ENCODE data around the gene GLT8D1.
"Not testable (repeated sequence)": the region's sequence is repeated elsewhere in the genome, so short reads cannot be mapped to it uniquely, and the experiment has no call there.

The GLT8D1 gene, protein sequence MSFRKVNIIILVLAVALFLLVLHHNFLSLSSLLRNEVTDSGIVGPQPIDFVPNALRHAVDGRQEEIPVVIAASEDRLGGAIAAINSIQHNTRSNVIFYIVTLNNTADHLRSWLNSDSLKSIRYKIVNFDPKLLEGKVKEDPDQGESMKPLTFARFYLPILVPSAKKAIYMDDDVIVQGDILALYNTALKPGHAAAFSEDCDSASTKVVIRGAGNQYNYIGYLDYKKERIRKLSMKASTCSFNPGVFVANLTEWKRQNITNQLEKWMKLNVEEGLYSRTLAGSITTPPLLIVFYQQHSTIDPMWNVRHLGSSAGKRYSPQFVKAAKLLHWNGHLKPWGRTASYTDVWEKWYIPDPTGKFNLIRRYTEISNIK

DNA sequence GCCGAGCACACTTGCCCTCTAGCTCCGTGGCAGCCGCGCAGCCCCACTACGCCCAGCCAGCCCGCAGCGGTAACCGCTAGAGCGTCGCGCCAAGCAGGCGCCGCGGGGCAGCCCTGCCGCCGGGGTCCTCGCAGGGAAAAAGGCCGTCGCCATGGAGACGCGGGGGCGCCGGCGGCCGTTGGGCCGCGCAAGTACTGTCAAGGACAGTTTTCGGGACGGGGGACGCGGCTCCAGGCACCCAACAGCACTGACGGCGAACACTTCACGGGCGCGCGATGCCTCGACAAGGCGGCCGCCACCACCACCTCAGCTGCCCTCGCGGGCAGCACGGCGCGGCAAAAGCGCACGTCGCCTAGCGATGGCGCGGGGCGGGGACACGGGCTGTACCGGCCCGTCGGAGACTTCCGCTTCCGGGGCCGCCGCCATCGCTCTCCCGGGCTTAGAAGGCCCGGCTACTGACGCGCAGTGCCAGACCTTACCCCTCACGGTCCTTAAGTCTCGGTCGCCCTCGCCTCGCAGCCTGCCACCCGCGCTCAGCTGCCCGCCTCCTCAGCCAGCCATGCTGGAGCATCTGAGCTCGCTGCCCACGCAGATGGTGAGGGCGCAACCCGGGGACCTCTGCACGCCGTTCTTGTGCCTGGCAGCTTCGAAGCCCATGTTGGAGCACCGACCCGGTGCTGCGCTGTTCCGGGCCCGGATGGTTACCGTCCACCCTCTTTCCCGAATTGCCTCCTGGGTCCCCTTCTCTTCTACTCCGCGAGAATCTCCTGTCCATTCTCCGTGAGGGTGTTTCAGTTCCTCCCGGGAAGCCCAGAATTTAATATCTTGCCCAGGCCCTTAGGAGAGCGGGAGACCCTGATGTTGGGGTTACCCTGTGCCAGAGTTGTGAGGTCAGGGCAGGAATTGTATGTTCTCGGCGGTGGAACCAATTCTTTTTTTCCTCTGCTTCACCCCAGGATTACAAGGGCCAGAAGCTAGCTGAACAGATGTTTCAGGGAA, at the start of gene GLT8D1, which contains the start of gene SPCS1:
Gene GLT8D1, minus strand, starts transcription at position 104 of the 999 bp plus-strand sequence. CDS start 5,331 bp downstream, outside the sequence.
Gene SPCS1, plus strand, starts transcription at position 419 of the 999 bp plus-strand sequence. Its CDS starts 141 bp downstream, at position 560.
- peak; percentile 82 for DNase-seq (ENCODE audit: low spot score)

DNA sequence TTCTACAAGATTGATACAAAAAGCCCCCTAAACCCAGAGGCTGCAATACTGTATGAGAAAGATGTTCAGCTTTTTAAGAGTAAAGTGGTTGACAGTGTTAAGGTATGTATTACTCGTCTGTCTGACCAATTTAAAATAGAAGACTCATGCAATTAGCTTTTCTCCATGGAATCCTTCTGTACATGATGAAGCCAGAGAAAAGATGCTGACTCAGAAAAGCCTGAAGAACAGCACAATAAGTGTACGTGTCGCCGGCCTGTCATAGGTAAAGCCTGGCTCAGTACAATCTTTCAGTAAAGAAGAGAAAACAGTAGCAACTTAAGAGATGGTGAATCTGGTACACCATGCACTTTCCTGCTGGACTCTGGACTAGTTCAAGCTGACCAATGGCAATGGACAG, 48.8 kb upstream of the GLT8D1 start:
- no peak for DNase-seq (ENCODE audit: low spot score)

DNA sequence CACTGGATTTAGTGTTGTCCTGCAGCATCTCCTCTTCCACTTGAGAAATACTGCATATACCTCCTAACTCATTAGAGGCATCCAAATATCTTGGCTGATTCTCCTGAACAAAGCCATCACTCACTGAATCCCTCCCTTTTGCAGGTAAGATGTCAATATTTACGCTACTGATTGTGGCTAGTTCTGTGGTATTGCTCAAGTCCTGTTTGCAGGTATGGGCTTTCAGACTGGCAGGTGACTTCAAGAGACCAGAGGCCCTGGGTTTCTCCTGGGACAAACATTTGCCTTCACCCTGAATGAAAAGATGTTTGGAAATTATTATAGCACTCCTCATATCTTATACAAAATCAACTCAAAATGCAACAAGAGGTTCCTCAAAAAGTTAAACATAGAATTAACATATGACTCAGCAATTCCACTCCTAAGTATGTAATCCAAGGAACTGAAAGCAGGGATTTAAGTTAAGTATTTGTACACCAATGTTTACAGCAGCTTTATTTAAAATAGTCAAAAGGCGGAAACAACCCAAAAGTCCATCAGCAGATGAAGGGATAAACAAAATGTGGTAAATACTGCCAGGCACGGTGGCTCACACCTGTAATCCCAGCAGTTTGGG, 46.6 kb upstream of the GLT8D1 start:
- no peak for DNase-seq (ENCODE audit: low spot score)

DNA sequence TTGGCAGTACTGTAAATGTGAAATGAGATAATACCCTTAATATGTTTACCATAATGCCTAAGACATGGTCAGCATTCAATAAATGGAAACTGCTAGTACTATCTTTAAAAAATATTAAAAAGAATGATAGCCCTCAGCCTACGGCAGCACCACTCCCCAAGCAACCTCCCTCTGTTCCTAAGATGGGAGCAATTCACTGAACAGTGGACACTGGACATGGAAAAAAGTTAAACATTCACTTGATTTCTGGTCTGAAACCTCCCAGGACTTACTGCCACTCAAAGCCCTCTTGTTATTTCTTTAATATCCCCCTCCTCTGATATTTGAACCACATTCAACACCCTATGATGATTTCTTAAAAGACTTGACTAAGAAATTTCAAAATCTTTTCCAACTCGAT, 38.1 kb upstream of the GLT8D1 start:
- no peak for DNase-seq (ENCODE audit: low spot score)

DNA sequence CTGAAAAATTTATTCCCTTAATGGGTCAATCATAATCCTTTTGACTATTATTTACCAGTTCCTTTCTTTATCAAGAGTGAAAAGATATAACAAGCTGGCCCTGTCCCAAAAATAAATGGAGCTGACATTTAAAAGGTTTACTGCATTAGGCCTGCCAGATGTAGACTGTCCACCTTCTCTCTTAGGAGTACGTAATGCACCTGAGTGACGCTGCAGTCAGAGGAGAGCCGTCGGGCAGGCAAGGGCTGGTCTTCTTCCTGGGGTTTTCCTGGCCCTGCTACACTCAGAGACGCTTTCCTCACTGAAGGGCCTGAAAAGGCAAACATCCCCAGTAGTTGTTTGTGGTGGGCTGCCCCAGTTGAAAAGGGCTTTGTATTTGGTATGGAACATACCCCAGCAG, 37.6 kb upstream of the GLT8D1 start:
- no peak for DNase-seq (ENCODE audit: low spot score)

DNA sequence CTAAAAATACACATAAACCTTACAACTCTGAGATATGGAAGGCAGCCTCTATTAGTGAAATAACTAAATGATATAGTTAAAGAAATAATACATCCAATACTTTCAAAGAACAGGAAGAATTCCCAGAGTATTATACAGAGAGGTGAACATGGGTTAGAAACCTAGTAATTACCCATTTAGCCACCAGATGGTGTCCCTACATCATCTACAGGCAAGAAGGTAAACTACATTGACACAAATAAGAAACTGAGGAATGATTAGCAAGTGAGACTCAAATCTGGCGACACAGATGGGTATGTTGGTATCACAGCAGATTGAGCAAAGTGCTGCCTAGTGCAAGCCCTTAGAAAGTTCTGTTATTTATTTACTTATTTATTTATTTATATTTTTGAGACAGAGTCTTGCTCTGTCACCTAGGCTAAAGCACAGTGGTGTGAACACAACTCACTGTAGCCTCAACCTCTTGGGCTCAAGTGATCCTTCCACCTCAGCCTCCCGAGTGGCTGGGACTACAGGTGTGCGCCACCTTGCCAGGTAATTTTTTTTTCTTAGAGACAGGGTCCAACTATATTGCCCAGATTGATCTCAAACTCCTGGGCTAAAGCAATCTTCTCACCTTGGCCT, 36.9 kb upstream of the GLT8D1 start:
- DNase-seq (ENCODE audit: low spot score): peak; percentile 45

DNA sequence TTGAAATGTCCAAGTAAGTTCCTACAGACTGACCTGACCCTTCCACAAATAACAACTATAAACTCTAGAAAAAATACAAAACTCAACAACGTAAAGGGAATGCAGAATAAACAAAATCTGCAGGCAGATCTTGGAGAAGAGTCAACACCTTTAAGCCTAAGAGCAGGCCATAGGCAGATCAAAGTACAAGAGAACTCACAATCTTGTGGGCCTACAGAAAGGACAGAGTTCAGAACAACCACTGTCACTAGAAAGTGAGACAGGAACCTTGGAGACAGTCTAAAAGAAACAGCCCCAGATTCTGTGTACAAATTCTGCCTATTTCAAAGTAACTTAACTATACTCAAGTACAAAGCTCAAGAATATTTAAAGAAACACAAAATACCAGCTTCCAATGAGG, 34.1 kb upstream of the GLT8D1 start:
- no peak for DNase-seq (ENCODE audit: low spot score)

DNA sequence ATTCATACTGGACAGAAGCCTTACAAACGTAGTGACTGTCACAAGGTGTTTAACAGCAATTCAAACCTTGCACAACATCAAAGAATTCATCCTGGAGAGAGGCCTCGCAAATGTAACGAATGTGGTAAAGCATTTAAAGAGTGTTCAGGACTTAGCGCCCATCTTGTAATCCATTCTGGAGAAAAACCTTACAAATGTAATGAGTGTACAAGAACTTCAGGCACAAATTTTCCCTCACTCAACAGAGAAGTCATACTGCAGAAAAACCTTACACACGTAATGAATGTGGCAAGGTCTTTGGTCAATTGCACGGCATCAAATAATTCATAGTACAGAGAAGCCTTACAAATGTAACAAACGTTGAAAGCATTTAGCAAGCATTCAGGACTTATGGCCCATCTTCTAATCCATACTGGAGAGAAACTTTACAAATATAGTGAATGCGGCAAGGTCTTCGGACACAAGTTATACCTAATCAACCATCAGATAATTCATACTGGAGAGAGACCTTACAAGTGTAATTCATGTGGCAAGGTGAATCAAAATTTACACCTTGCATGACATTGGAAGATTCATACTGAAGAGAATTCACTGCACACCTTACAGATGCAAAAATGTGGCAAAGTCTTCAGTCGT, 27.8 kb upstream of the GLT8D1 start:
- no peak for DNase-seq (ENCODE audit: low spot score)

DNA sequence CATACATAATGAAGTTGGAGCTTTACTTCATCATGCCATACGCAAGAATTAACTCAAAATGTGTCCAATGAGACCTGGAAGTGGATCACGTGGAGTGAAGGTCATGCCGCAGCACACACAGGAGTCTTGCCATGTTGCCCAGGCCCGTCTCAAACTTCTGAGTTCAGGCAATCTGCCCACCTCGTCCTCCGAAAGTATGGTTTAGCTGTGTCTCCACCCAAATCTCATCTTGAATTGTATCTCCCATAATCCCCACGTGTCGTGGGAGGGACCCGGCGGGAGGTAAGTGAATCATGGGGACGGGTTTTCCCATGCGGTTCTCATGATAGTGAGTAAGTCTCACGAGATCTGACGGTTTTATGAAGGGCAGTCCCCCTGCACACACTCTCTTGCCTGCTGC, 26.0 kb upstream of the GLT8D1 start:
- DNase-seq (ENCODE audit: low spot score): no peak

DNA sequence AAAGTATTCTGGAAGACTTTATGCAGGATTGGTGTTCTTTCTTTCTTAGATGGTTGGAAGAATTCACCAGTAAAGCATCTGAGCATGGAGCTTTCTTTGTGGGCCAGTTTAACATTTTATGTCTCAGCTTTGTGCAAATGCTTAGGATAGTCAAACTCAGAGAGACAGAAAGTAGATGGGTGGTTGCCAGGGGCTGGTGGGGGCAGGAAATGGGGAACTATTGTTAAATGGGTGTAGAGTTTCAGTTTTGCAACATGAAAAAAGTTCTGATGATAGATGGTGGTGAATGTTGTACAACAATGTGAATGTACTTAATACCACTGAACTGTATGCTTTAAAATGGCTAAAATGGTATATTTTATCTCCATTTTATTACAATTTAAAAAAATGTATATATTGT, 25.1 kb upstream of the GLT8D1 start:
- no peak for DNase-seq (ENCODE audit: low spot score)

DNA sequence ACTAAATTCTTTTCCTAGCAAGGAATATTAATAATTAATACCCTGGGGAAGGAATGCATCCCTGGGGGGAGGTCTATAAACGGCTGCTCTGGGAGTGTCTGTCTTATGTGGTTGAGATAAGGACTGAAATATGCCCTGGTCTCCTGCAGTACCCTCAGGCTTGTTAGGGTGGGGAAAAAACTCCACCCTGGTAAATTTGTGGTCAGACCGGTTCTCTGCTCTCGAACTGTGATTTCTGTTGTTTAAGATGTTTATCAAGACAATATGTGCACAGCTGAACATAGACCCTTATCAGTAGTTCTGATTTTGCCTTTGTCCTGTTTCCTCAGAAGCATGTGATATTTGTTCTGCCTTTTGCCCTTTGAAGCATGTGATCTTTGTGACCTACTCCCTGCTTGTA, 23.2 kb upstream of the GLT8D1 start:
- not testable (repeated sequence) for DNase-seq (ENCODE audit: low spot score)

DNA sequence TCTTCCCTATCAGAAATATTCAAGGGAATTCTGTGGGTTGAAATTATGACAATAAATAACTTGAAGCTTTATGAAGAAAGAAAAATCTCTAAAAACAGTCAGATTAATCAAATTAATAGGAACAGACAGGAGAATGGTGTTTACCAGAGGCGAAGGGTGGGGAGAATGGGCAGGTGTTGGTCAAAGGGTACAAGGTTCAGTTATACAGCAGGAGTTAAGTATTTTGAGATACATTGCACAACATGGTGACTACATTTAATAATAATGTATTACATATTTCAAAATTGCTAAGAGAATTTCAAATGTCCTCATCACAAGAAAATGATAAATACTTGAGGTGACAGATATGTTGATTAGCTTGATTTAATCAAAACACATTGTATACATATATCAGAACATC, 18.9 kb upstream of the GLT8D1 start:
- DNase-seq (ENCODE audit: low spot score): no peak

DNA sequence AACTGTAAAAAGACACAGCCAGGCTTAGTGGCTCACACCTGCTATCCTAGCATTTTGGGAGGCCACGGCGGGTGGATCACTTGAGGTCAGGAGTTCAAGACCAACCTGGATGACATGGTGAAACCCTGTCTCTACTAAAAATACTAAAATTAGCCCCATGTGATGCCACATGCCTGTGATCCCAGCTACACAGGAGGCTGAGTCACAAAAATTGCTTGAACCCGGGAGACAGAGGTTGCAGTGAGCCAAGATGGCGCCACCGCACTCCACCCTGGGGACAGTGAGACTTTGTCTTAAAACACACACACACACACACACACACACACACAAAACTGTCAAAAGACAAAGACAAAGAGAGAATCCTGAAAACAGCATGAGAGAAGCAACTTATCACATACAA, 18.3 kb upstream of the GLT8D1 start:
- no peak for DNase-seq (ENCODE audit: low spot score)

DNA sequence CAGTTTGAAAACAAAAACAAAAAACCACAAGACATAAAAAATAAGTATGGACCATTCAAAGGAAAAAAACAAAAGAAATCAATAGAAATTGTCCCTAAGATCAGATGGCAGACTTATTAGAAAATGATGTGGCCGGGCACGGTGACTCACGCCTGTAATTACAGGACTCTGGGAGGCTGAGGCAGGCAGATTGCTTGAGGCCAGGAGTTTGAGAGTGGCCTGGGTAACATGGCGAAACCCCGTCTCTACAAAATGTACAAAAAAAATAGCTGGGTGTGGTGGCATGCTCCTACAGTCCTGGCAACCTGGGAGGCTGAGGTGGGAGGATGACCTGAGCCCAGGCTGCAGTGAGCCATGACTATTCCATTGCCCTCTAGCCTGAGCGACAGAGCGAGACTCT, 16.9 kb upstream of the GLT8D1 start:
- DNase-seq (ENCODE audit: low spot score): no peak

DNA sequence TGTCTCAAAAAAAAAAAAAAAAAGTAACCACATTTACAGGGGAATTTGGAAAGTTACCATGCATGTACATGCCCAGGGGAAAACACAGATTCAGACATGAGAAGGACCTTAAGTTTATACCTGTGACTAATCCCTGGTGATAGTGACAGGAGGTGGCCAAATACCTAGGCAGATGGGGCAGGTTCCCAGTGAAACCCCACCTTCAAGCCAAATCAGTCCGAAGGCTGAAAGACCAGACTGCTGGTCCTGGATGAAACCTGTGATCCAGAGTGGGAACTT, 16.1 kb upstream of the GLT8D1 start:
- DNase-seq (ENCODE audit: low spot score): no peak

DNA sequence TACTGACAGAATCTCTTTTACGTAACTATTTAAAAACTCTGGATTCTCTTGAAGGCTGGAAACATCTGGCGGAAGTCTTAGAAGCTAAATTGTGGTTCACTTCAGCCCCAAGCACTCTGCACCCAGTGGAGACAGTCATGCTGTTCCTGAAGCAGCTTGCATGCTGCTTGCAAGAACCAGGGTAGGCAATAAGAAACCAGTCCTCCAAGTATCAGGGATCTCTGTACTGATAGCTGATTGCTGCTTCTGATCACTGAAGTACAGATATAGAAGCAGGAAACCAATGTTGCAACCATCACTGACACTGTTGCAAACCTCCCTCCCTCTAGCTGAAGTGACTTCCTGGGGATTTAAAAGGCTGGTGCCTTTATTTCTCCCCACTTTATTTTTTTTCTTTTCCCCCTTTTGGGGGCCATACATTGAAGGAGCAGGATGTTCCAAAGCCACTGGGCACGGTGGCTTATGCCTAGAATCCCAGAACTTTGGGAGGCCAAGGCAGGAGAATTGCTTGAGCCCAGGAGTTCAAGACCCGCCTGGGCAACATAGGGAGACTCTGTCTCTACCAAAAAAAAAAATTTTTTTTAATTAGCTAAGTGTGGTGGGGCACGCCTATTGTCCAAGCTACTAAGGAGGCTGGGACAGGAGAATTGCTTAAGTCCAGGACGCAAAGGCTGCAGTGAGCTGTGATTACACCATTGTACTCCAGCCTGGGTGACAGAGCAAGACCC, 15.6 kb upstream of the GLT8D1 start:
- DNase-seq (ENCODE audit: low spot score): peak; percentile 80

DNA sequence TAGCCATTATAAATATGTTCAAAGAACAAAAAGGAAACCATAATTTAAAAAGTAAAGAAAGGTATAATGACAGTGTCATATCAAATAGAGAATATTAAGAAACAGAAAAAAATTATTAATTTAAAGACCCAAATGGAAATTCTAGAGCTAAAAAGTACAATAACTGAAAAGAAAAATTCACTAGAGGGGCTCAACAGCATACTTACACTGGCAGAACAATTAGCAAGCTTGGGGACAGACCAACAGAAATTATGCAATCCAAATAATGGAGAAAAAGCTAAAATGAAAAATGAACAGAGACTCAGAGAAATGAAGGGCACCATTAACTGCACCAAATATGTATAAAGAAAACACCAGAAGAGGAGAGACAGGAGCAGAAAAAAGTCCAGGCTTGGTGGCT, 14.0 kb upstream of the GLT8D1 start:
- no peak for DNase-seq (ENCODE audit: low spot score)

DNA sequence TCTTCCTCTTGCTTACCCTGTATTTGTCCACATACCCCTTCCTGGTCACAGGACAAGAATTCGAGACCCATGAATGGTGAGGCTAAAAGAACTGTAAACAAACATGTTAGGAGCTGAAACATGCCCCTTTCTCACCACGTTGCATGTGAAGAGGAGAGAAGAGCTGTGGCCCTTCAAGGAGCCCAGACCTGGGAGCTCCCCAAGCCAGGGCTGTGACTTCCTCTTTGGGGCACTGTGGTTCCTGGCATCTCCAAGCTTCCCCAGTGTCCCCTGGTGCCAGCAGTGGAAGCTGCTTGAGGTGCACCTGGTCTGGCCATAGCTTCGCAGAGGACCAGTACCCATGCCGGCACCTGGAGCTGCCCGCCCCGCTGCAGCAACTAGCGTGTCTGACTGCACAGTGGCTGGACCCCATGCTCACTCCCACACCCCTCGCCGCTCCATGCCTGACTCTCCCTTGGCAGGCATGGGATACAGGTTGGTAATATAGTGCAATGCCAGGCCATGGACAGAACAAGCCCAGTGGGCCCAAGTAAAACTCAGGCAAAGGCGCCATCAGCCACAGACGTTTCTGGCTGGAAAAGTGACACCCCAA, 10.2 kb upstream of the GLT8D1 start:
- no peak for DNase-seq (ENCODE audit: low spot score)

DNA sequence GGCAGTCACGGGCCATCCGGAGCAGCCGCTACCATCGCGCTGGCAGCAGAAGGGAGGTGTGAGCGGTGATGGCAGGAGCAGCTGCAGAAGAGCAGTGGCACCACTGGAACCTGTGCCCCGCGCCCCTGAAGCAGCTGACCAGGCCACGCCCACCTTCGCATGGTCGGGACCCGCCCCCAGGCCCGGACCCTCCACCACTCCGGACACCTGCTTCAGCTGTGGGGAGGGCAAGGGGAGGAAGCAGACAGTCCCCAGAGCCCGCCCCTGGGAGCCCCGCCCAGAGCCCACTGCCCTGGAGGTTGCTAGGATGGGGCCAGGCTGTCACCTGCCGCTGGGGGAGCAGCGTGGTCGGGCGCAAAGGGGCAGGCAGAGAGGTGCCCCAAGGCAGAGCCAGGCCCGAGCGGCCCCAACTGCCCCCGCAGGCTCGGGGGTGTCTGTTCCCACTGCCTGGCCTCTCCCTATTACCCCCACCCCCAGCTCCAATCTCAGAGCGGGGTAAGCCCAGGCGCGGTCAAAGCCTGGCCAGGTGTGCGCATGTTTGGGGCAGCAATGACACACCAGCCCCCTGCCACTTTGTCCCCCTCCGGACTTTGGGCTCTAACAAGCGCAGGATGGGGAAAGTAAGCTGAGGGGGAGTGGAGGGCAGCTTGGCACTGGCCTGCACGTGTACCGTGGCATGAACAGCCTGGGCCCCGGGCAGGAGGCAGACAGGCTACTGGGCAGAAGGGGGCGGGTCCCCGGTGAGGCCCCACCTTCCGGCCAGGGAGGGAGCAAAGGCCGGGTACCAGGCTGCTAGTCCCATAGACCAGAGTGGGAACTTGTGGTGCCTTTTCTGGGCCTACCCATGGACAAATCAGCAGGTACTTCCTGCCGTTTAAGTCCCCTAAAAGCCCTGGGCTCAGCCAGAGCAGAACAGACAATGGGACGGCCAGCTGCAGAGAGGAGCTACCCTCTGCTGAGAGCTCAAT, 9.0 kb upstream of the GLT8D1 start:
- no peak for DNase-seq (ENCODE audit: low spot score)
